T47D (cell line): Measurements from ENCODE around the gene MYOG.

Experiments
- DNase-seq, 2 experiments: peaks; one replicate each; pipeline versions ENCODE4 v3.0.0 to v3.0.0-alpha.2; 2011 to 2012; ENCODE audit warnings: low read depth in 1 of 2, low spot score in 1 of 2
- JUND ChIP-seq: IDR thresholded peaks from 2 replicates; pipeline ENCODE4 v1.6.1; 2012; ENCODE audit warnings: low read depth
- in situ Hi-C: cut with HindIII; loops from 2 replicates; pipeline ENCODE4 v1.10.0; 2016; ENCODE audit warnings: low sequenced_read_pairs, low pct_unique_long_range_greater_than_20kb

The MYOG gene

DNA sequence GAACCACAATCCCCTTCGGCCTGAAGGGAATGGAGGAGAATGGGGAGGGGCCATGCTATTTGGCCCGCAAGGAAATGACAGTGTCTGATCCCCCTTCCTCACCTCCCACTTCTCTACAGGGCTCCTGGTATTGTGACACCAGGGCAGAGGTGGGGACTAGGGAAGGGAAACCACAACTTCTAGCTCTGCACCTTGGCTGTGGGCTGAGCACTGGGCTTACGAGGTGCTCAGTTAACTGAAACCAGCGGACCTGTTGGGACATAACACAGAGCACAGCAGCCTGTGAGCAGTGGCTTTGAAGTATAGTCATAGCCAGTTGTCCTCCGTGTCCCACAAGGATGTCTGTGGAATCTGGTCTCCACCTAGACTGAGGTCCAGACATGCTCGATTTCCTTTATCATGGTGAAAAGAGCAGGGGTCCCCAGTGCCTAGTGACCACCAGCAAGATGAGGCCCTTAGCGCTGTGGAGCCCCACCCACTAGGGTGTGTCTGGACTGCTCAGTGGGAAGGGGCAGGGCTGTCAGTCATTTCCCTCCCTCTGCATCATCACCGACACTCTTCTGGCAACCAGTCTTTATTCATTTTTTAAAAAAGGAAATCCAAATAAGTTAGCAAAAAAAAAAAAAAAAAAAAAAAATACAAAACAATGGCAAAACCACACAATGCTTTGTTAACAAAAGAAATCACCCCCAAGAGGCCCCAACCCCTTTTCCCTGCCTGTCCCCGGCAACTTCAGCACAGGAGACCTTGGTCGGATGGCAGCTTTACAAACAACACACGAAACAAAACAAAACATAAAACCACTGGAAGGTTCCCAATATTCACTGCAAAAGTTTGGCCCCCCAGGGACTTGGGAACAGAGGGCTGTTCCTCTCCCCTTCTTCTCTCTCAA lies 3.0 kb downstream of the MYOG start:
- no peak for TF ChIP-seq JUND
- DNase-seq: no peak
- in situ Hi-C loops: no loop called here

DNA sequence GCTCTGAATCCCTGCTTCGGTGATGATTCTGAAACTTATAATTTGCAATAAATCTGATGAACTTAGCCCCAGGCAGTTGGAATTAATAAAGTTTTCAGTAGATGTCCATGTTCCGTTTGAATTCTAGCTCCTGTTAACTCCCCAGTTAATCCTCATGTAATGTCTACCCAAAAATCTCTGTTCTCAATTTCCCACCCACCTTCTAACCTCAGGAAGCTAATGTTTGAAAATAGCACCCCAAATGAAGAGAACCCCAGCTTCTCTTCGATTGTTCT lies 3.6 kb downstream of the MYOG start:
- no peak for DNase-seq
- in situ Hi-C loops: no loop called here
- no peak for TF ChIP-seq JUND

DNA sequence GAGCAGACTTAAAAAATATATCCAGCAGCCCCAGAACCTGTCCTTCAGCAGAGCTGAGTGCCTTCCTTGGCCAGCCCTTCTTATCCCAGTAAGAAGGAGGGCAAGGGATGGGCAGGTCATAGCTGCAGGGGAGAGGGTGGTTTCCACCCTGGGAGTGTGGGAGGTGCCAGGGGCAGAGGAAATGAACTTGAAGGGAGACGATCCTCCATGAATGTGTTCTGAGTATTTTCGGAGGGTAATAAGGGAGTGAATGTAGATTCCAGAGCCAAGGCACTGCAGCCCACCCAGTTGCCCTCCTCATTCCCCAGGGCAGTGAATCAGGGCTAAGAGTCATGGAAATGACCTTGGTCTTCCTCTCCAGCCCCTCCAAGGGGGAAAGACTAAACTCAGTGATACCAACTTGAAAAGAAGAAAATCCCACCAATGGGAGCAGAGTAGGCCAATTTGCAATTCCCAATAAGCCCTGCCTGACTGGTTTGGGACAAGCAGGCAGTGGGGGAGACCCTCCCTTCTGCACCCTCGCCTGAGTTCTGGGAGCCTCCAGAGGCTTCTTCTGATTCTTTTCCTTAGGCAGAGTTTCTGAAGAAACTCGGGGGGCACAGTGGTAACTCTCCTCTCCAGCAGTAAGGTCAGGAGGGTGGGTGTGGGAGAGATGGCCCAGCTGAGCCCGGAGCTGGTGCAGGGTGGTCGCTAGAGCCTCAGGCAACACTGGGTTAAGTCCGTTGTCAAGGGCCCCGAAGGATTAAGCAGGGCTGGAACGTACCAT lies 4.2 kb downstream of the MYOG start:
- no peak for DNase-seq
- in situ Hi-C loops: no loop called here
- no peak for TF ChIP-seq JUND

DNA sequence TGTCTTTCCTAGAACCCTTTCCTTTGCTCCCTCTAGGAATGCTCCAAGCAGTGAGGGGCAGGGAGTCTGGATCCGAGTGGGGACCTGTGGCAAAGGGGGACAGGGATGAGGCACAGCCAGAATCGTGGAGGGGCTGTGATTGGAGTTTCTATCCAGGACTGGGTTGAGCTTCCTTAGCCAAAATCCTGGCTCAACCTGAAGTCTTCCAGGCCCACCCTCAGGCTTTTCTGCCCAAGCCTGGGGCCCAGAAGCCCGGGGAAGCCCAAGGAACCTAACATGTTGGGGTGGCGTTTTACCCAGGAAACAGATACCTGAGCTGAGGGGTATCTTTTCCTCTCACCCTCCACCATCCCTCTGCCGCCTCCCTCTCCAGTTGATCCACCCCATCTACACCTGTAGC lies 5.4 kb downstream of the MYOG start:
- in situ Hi-C loops: no loop called here
- no peak for TF ChIP-seq JUND
- no peak for DNase-seq

DNA sequence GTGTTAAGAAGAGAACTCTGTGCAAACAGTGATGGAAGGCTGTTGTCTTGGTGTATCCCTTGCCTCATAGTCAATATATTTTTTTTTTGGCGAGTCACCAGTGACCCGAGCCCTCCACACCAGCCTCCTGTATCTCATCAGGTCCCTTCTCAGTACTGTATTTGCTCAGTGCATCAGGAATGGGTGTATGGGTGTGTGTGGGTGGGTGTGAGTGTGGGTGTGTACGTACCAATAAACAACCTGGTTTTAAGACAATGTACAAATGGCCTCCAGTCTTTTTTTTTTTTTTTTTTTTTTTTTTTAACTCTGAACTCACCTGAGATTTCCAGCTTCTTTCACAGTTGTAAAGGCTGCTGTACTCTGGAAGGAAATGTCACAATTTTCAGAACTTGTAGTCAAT lies 7.3 kb downstream of the MYOG start:
- no peak for TF ChIP-seq JUND
- no peak for DNase-seq
- in situ Hi-C loops: no loop called here

DNA sequence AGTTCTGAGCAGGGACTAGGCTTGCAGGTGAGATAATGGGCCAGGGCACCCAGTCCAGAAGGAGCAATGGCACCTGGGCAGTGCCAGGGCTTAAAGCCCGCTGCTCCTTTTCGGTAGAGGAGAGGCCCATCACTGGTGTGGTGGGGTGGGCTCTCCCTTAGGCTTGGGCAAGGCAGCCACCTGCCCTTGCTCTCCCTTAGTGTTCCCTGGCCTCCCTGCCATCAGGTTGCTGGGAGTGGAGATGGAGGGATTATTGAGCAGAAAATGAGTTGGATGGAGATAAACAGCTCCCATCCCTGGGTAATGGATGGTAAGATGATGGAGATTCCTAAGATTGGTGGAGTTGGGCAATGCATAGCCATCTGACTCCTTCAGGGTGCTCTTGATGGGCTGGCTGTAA lies 7.9 kb downstream of the MYOG start:
- DNase-seq: no peak
- TF ChIP-seq JUND: no peak
- in situ Hi-C loops: no loop called here

DNA sequence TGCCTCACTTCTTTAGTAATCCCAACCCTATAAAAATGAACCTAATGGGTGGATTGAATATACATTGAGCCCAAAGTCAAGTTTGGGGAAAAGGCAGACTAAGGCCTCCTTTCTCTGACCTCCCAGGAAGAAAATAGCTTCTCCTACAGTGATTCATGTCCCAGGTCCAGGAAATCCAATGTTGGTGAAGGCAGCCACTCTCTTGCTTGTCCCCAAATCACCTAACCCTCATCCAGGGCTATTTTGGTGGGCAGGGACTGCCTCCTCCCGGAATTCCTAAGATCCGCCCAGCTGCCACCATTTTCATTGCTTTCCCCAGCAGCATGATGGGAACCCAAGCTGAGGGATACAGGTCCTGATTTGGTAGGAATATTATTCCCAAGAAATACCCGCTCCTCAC lies 8.4 kb downstream of the MYOG start:
- in situ Hi-C loops: no loop called here
- TF ChIP-seq JUND: no peak
- no peak for DNase-seq

DNA sequence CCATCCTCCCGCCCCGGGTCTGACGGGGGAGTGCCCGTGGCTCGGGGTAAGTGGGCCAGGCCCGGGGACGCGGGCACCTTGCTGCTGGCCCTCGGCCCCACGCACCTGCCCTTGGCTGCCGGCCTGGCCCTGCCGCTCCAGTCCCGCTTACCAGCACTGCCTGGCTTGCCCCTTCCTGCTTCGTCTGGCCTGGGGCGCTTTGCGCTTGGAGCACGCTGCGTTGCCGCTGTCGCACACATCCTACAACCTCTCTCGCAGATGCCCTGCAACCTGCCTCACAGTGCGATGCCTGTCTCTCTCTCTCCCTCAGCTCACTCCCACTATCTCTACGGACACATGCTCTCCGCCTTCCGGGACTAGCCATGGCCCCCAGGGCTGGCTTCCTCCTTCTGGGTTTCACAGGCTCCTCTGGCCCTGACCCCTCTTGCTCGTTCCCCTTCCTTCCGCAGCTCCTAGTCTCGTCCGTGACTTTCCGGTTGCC lies 9.7 kb downstream of the MYOG start:
- in situ Hi-C loops: no loop called here
- TF ChIP-seq JUND: no peak
- no peak for DNase-seq

DNA sequence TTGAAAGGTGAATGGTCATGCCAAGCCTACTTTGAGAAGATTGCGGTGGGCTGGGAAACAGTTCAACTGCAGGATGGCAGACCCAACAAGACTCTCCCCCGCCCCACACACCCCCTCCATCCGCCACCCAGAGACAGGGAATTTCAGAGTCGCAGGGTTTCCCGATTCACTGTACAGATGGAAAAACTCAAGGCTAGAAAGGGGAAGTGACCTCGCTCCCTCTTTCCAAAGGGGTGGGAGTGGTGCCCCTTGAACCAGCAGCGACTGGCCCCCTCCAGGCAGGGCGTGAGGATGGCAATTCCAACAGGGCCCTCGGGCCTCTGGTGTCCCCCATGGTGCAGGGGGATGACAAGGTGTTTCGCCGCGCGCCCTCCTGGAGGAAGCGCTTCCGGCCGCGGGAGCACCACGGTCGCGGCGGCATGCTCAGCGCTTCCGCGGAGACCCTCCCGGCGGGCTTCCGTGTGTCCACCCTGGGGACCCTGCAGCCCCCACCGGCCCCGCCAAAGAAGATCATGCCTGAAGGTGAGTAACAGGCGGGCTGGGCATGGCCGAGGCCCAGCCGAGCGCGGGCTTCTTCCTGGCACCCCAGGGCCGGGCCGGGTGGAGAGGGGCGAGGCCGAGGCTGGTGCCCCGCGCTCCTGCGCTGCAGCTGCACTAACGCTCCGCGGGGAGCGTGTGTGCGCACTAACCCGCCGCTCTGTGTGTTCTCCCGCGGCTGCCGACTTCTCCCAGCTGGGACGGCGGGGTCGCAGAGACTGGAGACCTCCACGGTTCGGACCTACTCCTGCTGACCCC lies 10.4 kb downstream of the MYOG start:
- no peak for TF ChIP-seq JUND
- DNase-seq: no peak
- in situ Hi-C loops: no loop called here

DNA sequence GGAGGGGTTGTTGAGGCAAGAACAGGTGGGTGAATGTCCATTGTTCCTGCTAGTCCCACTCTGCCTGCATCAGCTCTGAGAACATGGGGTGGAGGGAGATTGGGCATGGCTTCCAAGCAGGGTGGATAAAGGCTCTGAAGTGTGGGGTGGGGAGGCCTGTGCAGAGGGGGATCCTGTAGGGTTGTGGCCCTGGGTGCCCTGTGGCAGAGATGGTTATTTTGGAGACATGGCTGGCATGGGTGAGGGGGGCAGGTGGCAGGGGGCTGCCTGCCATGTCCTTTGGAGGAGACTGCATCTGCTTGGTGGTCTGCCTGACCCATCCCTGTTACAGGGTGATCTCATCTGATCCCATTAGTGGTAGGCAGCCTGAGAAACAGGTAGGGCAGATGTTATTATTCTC lies 11.2 kb downstream of the MYOG start:
- no peak for TF ChIP-seq JUND
- in situ Hi-C loops: no loop called here
- DNase-seq: no peak

DNA sequence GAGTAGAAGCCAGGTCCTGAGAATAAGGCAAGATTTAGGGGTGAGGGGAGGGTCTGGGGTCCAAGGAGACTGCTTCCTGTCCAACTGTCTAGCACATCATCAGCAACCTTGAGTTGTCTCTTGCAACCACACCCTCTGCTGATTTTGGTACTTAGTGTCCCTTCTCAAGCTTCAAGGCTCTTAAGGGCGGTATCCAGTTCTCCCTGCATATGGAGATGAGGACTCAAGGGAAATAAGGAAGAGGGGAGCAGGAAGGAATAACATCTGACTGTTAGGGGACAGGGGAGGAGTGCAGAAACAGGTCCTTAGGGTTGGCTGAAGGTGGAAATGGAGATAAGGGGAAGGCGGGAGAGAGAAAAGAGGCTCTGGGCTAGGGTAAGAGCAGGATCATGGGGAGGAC lies 12.3 kb downstream of the MYOG start:
- in situ Hi-C loops: no loop called here
- TF ChIP-seq JUND: no peak
- no peak for DNase-seq

DNA sequence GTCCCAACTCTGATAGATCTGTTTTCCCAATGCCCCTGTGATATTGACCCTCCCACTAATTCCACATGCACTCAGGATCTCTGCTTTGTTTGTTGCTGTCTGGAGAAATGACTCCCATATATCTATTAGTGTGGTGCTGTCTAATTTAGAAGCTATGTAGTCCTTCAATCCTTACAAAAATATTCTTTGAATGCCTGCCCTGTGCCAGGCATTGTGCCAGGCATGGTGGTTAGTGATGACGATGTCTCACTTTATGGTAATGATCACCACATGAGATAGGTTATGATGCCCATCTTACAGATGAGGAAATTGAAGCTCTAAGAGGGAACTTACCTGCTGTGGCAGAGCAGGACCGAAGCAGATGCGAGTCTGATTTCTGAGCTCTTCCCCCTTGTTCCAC lies 12.9 kb downstream of the MYOG start:
- in situ Hi-C loops: no loop called here
- TF ChIP-seq JUND: no peak
- DNase-seq: no peak
